Endothelial cell (in vitro differentiated cells): ENCODE results near the gene MAMDC4. TPM values are rescaled to one million over a fixed set of nuclear protein-coding genes. Genes with fewer than 3 reads are reported as not detected.

Experiments
- DNase-seq: peaks from one replicate; pipeline ENCODE4 v3.0.0; 2021; ENCODE audit warnings: low spot score
- H3K27ac Mint-ChIP-seq: one replicate; pipeline ENCODE4 v1.8.0; 2021; ENCODE audit warnings: mixed read lengths, inconsistent platforms; ENCODE audit not compliant: unreplicated experiment
- H3K27me3 Mint-ChIP-seq: one replicate; pipeline ENCODE4 v1.8.0; 2021; ENCODE audit warnings: mild to moderate bottlenecking, moderate library complexity, mixed read lengths, inconsistent platforms; ENCODE audit not compliant: unreplicated experiment
- H3K36me3 Mint-ChIP-seq: one replicate; pipeline ENCODE4 v1.8.0; 2021; ENCODE audit warnings: mild to moderate bottlenecking, low read depth, mixed read lengths, inconsistent platforms; ENCODE audit not compliant: unreplicated experiment
- H3K4me1 Mint-ChIP-seq: one replicate; pipeline ENCODE4 v1.8.0; 2021; ENCODE audit warnings: mild to moderate bottlenecking, mixed read lengths, inconsistent platforms; ENCODE audit not compliant: unreplicated experiment
- H3K4me3 Mint-ChIP-seq: one replicate; pipeline ENCODE4 v1.8.0; 2021; ENCODE audit warnings: mild to moderate bottlenecking, mixed read lengths, inconsistent platforms; ENCODE audit not compliant: unreplicated experiment
- H3K9me3 Mint-ChIP-seq: one replicate; pipeline ENCODE4 v1.8.0; 2021; ENCODE audit warnings: mixed read lengths, inconsistent platforms; ENCODE audit not compliant: unreplicated experiment
- CTCF ChIP-seq: fragments of 200-600 bp; sonication (generic); IDR thresholded peaks from one replicate; pipeline ENCODE4 v1.5.0; 2021; ENCODE audit warnings: antibody characterized with exemption; ENCODE audit not compliant: unreplicated experiment
- total RNA-seq: library from RNA; stranded (reverse); fragmentation: NEBNext Ultra II Directional; extraction: Animal tissue kit (Norgen Biotek cat#: 25700); gene quantifications from one replicate; pipeline ENCODE4 v1.2.1, GENCODE V29; 2021; ENCODE audit not compliant: unreplicated experiment

Gene MAMDC4
- total RNA-seq, 1 donor from 2014 or later, result 10.0 TPM

DNA sequence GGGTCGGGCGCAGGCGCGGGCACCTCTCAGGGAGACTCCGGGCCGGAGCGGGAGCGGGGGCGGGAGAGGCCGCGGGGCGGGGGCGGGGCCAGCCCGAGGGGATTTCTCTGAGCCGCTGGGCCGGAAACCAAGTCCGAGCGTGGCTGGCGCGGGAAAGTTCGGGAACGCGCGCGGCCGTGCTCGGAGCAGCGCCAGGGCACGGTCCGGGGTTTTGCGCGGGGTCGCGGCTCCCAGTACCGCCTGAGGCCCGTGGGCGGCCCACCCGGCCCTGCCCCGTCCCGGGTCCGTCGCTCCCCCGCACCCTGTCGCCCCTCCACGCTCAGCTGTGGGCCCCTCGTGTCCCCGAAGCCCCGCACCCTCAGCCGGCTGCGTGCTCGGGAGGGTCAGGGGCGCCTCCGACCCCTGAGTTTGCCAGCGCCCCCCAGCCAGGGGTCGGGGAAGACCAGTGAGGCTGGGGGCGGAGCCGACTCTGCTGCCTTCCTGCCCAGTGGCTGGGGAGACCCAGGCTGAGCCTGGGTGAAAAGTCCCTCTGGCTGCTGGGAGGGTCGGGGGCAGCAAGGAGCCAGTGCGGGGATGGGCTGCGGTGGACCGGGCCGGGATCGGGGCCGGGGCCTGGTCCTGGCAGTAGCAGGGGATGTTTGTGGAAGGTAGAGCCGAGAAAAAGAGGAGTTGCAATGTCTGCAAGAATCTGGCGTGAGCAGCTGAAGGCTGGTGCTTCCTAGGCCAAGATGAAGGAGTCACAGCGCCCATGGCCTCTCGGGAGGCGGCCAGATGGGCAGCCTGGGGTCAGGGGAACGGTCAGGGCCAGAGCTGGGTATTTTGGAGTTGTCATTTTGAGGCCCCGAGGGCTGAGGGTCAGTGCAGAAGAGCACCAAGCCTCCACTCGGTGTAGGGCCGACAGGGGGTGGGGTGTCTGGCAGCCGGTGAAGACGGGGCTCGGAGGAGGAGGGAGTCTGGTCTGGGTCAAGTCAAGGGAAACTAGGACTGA is 34.8 kb downstream of the MAMDC4 start:
- peak; percentile 59 for DNase-seq
- no peaks in the 10 kb centered on the region for H3K9me3 Mint-ChIP-seq
- H3K27me3 Mint-ChIP-seq, result peaks cover 8% of the 10 kb centered on the region
- peaks cover 6% of the 10 kb centered on the region for H3K4me1 Mint-ChIP-seq
- peak overlapping the region; percentile 90 for H3K4me3 Mint-ChIP-seq
- no peak for TF ChIP-seq CTCF
- peaks cover 3% of the 10 kb centered on the region for H3K36me3 Mint-ChIP-seq
- H3K27ac Mint-ChIP-seq, result no peak overlapping the region

GRCh38 chr9:136888454-136888853 is 36.3 kb downstream of the MAMDC4 start:
- DNase-seq, result no peak
- no peak overlapping the region for H3K27ac Mint-ChIP-seq
- peaks cover 3% of the 10 kb centered on the region for H3K36me3 Mint-ChIP-seq
- no peak for TF ChIP-seq CTCF
- no peak overlapping the region for H3K4me3 Mint-ChIP-seq
- H3K9me3 Mint-ChIP-seq, result no peaks in the 10 kb centered on the region
- H3K27me3 Mint-ChIP-seq, result peaks cover 8% of the 10 kb centered on the region
- peaks cover 6% of the 10 kb centered on the region for H3K4me1 Mint-ChIP-seq

GRCh38 chr9:136889858-136890257 is 37.7 kb downstream of the MAMDC4 start:
- Mint-ChIP-seq H3K9me3 (no peaks in the 10 kb centered on the region), H3K4me1 (peaks cover 6% of the 10 kb centered on the region), H3K27ac (no peak overlapping the region), H3K36me3 (peaks cover 10% of the 10 kb centered on the region), H3K4me3 (no peak overlapping the region), H3K27me3 (peaks cover 8% of the 10 kb centered on the region)
- DNase-seq, result no peak
- no peak for TF ChIP-seq CTCF

GRCh38 chr9:136890661-136891060 is 38.5 kb downstream of the MAMDC4 start:
- peaks cover 6% of the 10 kb centered on the region for H3K4me1 Mint-ChIP-seq
- H3K36me3 Mint-ChIP-seq, result peaks cover 11% of the 10 kb centered on the region
- H3K4me3 Mint-ChIP-seq, result no peak overlapping the region
- DNase-seq, result no peak
- no peak for TF ChIP-seq CTCF
- H3K27ac Mint-ChIP-seq, result no peak overlapping the region
- H3K27me3 Mint-ChIP-seq, result peaks cover 8% of the 10 kb centered on the region
- H3K9me3 Mint-ChIP-seq, result no peaks in the 10 kb centered on the region

- Mint-ChIP-seq H3K9me3 (no peaks in the 10 kb centered on the region), H3K4me3 (peak overlapping the region; percentile 67), H3K27me3 (peaks cover 2% of the 10 kb centered on the region), H3K36me3 (peaks cover 23% of the 10 kb centered on the region), H3K27ac (no peak overlapping the region), H3K4me1 (peaks cover 7% of the 10 kb centered on the region)
- no peak for TF ChIP-seq CTCF
- no peak for DNase-seq
Observed at GRCh38 chr9:136896027-136896426, 43.9 kb downstream of the MAMDC4 start.
